Immature natural killer cell (primary cell): Measurements from ENCODE around the gene MYO5B. TPM values are rescaled to one million over a fixed set of nuclear protein-coding genes. Genes with fewer than 3 reads are reported as not detected.
"Not testable (repeated sequence)": the region's sequence is repeated elsewhere in the genome, so short reads cannot be mapped to it uniquely, and the experiment has no call there.

ENCODE experiments used
- DNase-seq, 3 donors: peaks; one replicate each; pipeline ENCODE4 v3.0.0; 2022; ENCODE audit warnings: mixed read lengths in 1 of 3
- H3K27ac Mint-ChIP-seq, 6 donors: one replicate each; pipeline ENCODE4 v1.8.0; 2020; ENCODE audit warnings: mixed read lengths in 6 of 6, mild to moderate bottlenecking in 5 of 6, inconsistent platforms in 4 of 6, moderate library complexity in 3 of 6
- H3K27me3 Mint-ChIP-seq, 3 donors: one replicate each; pipeline ENCODE4 v1.8.0; 2020 to 2021; ENCODE audit warnings: low read depth in 3 of 3, mild to moderate bottlenecking in 3 of 3, mixed read lengths in 3 of 3, moderate library complexity in 3 of 3, inconsistent platforms in 1 of 3
- H3K36me3 Mint-ChIP-seq, 3 donors: one replicate each; pipeline ENCODE4 v1.8.0; 2020; ENCODE audit warnings: mixed read lengths in 3 of 3, inconsistent platforms in 2 of 3, mild to moderate bottlenecking in 2 of 3
- H3K4me1 Mint-ChIP-seq, 2 donors: one replicate each; pipeline ENCODE4 v1.8.0; 2020; ENCODE audit warnings: inconsistent platforms in 2 of 2, mild to moderate bottlenecking in 2 of 2, mixed read lengths in 2 of 2, moderate library complexity in 1 of 2
- H3K4me3 Mint-ChIP-seq, 5 donors: one replicate each; pipeline ENCODE4 v1.8.0; 2020; ENCODE audit warnings: mild to moderate bottlenecking in 5 of 5, mixed read lengths in 5 of 5, inconsistent platforms in 3 of 5, moderate library complexity in 3 of 5
- H3K9me3 Mint-ChIP-seq, 6 donors: one replicate each; pipeline ENCODE4 v1.8.0; 2020; ENCODE audit warnings: mild to moderate bottlenecking in 6 of 6, mixed read lengths in 6 of 6, inconsistent platforms in 4 of 6, moderate library complexity in 3 of 6
- polyA plus RNA-seq, 3 donors: library from polyadenylated mRNA; unstranded; fragments of 300-500 nt; fragmentation: Illumina TruSeq; gene quantifications; one replicate each; pipeline ENCODE4 v1.2.3, GENCODE V29; 2021

The MYO5B gene
- polyA plus RNA-seq, 3 donors from 2014 or later: 0.04 TPM; not detected in 2

- not testable (repeated sequence) for H3K9me3 Mint-ChIP-seq, H3K4me3 Mint-ChIP-seq, H3K36me3 Mint-ChIP-seq
Measured at GRCh38 chr18:49837316-49837835, 357.6 kb downstream of the MYO5B start.

GRCh38 chr18:49835405-49835804 lies 359.5 kb downstream of the MYO5B start:
- Mint-ChIP-seq H3K4me3 (no peak overlapping the region), H3K27ac (peak overlapping the region in 4 of 6 donors; percentile 4 to 59 (median 34)), H3K9me3 (no peaks in the 10 kb centered on the region), H3K36me3 (peaks cover 0 to 7% (median 2%) of the 10 kb centered on the region in 3 donors), H3K27me3 (peaks cover 0 to 2% (median 0%) of the 10 kb centered on the region in 3 donors), H3K4me1 (peaks cover 20 to 88% of the 10 kb centered on the region in 2 donors)
- no peak for DNase-seq

More at GRCh38 chr18:49837316-49837835, 357.6 kb downstream of the MYO5B start:
- not testable (repeated sequence) for H3K27me3 Mint-ChIP-seq, DNase-seq
- Mint-ChIP-seq H3K4me1 (peaks cover 22 to 88% of the 10 kb centered on the region in 2 donors), H3K27ac (peak overlapping the region in 1 of 6 donors; percentile 33)

- peaks cover 0 to 2% (median 0%) of the 10 kb centered on the region in 3 donors for H3K27me3 Mint-ChIP-seq
- H3K9me3 Mint-ChIP-seq: no peaks in the 10 kb centered on the region
- no peak overlapping the region for H3K4me3 Mint-ChIP-seq
- H3K27ac Mint-ChIP-seq: peak overlapping the region in 3 of 6 donors; percentile 13 to 43 (median 25)
- H3K4me1 Mint-ChIP-seq: peaks cover 20 to 88% of the 10 kb centered on the region in 2 donors
- DNase-seq: no peak
- peaks cover 0 to 7% (median 2%) of the 10 kb centered on the region in 3 donors for H3K36me3 Mint-ChIP-seq
Measured at GRCh38 chr18:49834258-49834657, 360.7 kb downstream of the MYO5B start.

- H3K27me3 Mint-ChIP-seq: peaks cover 0 to 2% (median 0%) of the 10 kb centered on the region in 3 donors
- H3K4me3 Mint-ChIP-seq: no peak overlapping the region
- H3K4me1 Mint-ChIP-seq: peaks cover 20 to 88% of the 10 kb centered on the region in 2 donors
- peak overlapping the region in 3 of 6 donors; percentile 13 to 26 (median 25) for H3K27ac Mint-ChIP-seq
- H3K36me3 Mint-ChIP-seq: peaks cover 0 to 4% (median 2%) of the 10 kb centered on the region in 3 donors
- H3K9me3 Mint-ChIP-seq: no peaks in the 10 kb centered on the region
- DNase-seq: no peak
Measured at GRCh38 chr18:49833814-49834213, 361.1 kb downstream of the MYO5B start.

- H3K4me3 Mint-ChIP-seq: no peak overlapping the region
- no peak for DNase-seq
- H3K4me1 Mint-ChIP-seq: peaks cover 20 to 81% of the 10 kb centered on the region in 2 donors
- peaks cover 5 to 10% (median 6%) of the 10 kb centered on the region in 3 donors for H3K36me3 Mint-ChIP-seq
- H3K27me3 Mint-ChIP-seq: peaks cover 0 to 2% (median 2%) of the 10 kb centered on the region in 3 donors
- peak overlapping the region in 4 of 6 donors; percentile 7 to 66 (median 28) for H3K27ac Mint-ChIP-seq
- peaks cover 0 to 5% (median 1%) of the 10 kb centered on the region in 6 donors for H3K9me3 Mint-ChIP-seq
Measured at GRCh38 chr18:49832221-49832647, 362.7 kb downstream of the MYO5B start.

- Mint-ChIP-seq H3K27ac (no peak overlapping the region), H3K4me1 (peaks cover 26 to 80% of the 10 kb centered on the region in 2 donors), H3K36me3 (peaks cover 6 to 16% (median 10%) of the 10 kb centered on the region in 3 donors), H3K4me3 (no peak overlapping the region), H3K9me3 (peaks cover 0 to 6% (median 1%) of the 10 kb centered on the region in 6 donors), H3K27me3 (peaks cover 0 to 2% (median 2%) of the 10 kb centered on the region in 3 donors)
- DNase-seq: no peak
Measured at GRCh38 chr18:49827996-49828395, 367.0 kb downstream of the MYO5B start.

GRCh38 chr18:49819823-49820671 lies 374.9 kb downstream of the MYO5B start:
- Mint-ChIP-seq H3K27me3 (peaks cover 0 to 6% (median 0%) of the 10 kb centered on the region in 3 donors), H3K4me3 (peak overlapping the region; percentile 71 to 84 (median 81)), H3K4me1 (peaks cover 85 to 98% of the 10 kb centered on the region in 2 donors), H3K36me3 (peaks cover 0 to 10% (median 3%) of the 10 kb centered on the region in 3 donors), H3K9me3 (no peaks in the 10 kb centered on the region), H3K27ac (peak overlapping the region; percentile 89 to 96 (median 92))
- DNase-seq: peak; percentile 78 to 82 (median 79)

GRCh38 chr18:49819071-49819662 lies 375.8 kb downstream of the MYO5B start:
- H3K27me3 Mint-ChIP-seq: peaks cover 0 to 11% (median 1%) of the 10 kb centered on the region in 3 donors
- DNase-seq: no peak
- H3K4me1 Mint-ChIP-seq: peaks cover 84 to 98% of the 10 kb centered on the region in 2 donors
- H3K9me3 Mint-ChIP-seq: no peaks in the 10 kb centered on the region
- peak overlapping the region; percentile 89 to 96 (median 92) for H3K27ac Mint-ChIP-seq
- peaks cover 0 to 6% (median 3%) of the 10 kb centered on the region in 3 donors for H3K36me3 Mint-ChIP-seq
- H3K4me3 Mint-ChIP-seq: peak overlapping the region; percentile 71 to 84 (median 81)

GRCh38 chr18:49817947-49818346 lies 377.0 kb downstream of the MYO5B start:
- Mint-ChIP-seq H3K36me3 (peaks cover 0 to 6% (median 3%) of the 10 kb centered on the region in 3 donors), H3K4me3 (peak overlapping the region; percentile 43 to 81 (median 59)), H3K9me3 (peaks cover 0 to 1% (median 0%) of the 10 kb centered on the region in 6 donors), H3K27ac (peak overlapping the region; percentile 80 to 96 (median 92)), H3K4me1 (peaks cover 82 to 96% of the 10 kb centered on the region in 2 donors), H3K27me3 (peaks cover 0 to 21% (median 7%) of the 10 kb centered on the region in 3 donors)
- DNase-seq: no peak

- peaks cover 0 to 22% (median 7%) of the 10 kb centered on the region in 3 donors for H3K27me3 Mint-ChIP-seq
- H3K4me1 Mint-ChIP-seq: peaks cover 84 to 96% of the 10 kb centered on the region in 2 donors
- peaks cover 0 to 1% (median 0%) of the 10 kb centered on the region in 6 donors for H3K9me3 Mint-ChIP-seq
- H3K36me3 Mint-ChIP-seq: peaks cover 0 to 6% (median 3%) of the 10 kb centered on the region in 3 donors
- DNase-seq: no peak
- peak overlapping the region; percentile 56 to 100 (median 98) for H3K4me3 Mint-ChIP-seq
- H3K27ac Mint-ChIP-seq: peak overlapping the region; percentile 70 to 98 (median 86)
Measured at GRCh38 chr18:49815927-49816326, 379.0 kb downstream of the MYO5B start.

- Mint-ChIP-seq H3K27ac (peak overlapping the region; percentile 89 to 99 (median 95)), H3K4me1 (peaks cover 79 to 96% of the 10 kb centered on the region in 2 donors), H3K9me3 (peaks cover 0 to 6% (median under 1%) of the 10 kb centered on the region in 6 donors), H3K27me3 (peaks cover 0 to 15% (median 7%) of the 10 kb centered on the region in 3 donors), H3K4me3 (peak overlapping the region; percentile 97 to 100 (median 98)), H3K36me3 (peaks cover 8 to 19% (median 14%) of the 10 kb centered on the region in 3 donors)
- DNase-seq: no peak
Measured at GRCh38 chr18:49814147-49814499, 380.8 kb downstream of the MYO5B start.

- peaks cover 1 to 10% (median 5%) of the 10 kb centered on the region in 6 donors for H3K9me3 Mint-ChIP-seq
- H3K4me1 Mint-ChIP-seq: peaks cover 74 to 92% of the 10 kb centered on the region in 2 donors
- H3K4me3 Mint-ChIP-seq: peak within 1 kb of the TSS; percentile 97 to 100 (median 98)
- H3K36me3 Mint-ChIP-seq: peaks cover 11 to 22% (median 18%) of the 10 kb centered on the region in 3 donors
- peak within 1 kb of the TSS; percentile 89 to 99 (median 95) for H3K27ac Mint-ChIP-seq
- peaks cover 0 to 15% (median 7%) of the 10 kb centered on the region in 3 donors for H3K27me3 Mint-ChIP-seq
- peak; percentile 85 to 88 (median 87) for DNase-seq
Measured at GRCh38 chr18:49813319-49814146, 381.4 kb downstream of the MYO5B start, which contains the start of gene ACAA2. Gene ACAA2, minus strand, starts transcription at chr18:49813533. Its CDS starts 49 bp downstream, at chr18:49813484.
